B cell (primary cell): Measurements from ENCODE around the gene CEBPB. TPM values are rescaled to one million over a fixed set of nuclear protein-coding genes. Genes with fewer than 3 reads are reported as not detected.

ENCODE experiments used
- ATAC-seq: fragments of 200-7000 bp; cut with Tn5 transposase; one replicate; pipeline ENCODE4 v1.10.0; 2021; ENCODE audit warnings: low read depth, mild to moderate bottlenecking, moderate number of reproducible peaks, moderate library complexity
- CTCF ChIA-PET: fragments of 350-600 bp; sonication (Branson Sonifier 250); formaldehyde crosslinking; loops from one replicate; lab custom pipeline; 2021; ENCODE audit warnings: antibody characterized with exemption, inconsistent platforms; lab: Charles Lee
- POLR2A ChIA-PET: fragments of 350-600 bp; sonication (Branson Sonifier 250); formaldehyde crosslinking; loops from one replicate; lab custom pipeline; 2021; ENCODE audit warnings: antibody characterized with exemption; lab: Charles Lee
- DNase-seq: peaks from one replicate; pipeline ENCODE4 v3.0.0; 2013
- H2AFZ ChIP-seq: 2 replicates; pipeline ENCODE4 v1.6.1; 2012; ENCODE audit warnings: mild to moderate bottlenecking, low read depth, low read length; ENCODE audit not compliant: insufficient read depth, poor library complexity, severe bottlenecking
- H3K27ac ChIP-seq, 2 donors: 1 replicate in 1 of 2; 2 replicates in 1 of 2; pipeline ENCODE4 v1.5.1; 2012 to 2013; ENCODE audit warnings: low read length in 2 of 2, mild to moderate bottlenecking in 2 of 2, moderate library complexity in 1 of 2
- H3K27me3 ChIP-seq, 4 experiments: fragments of 200-600 bp in 1 of 4; sonication (generic) in 1 of 4; replicated peaks in 1 of 4; 1 replicate in 2 of 4; 2 replicates in 2 of 4; pipeline versions ENCODE4 v1.6.1 to v1.7.0; 2013 to 2016; ENCODE audit warnings: low read length in 3 of 4, mild to moderate bottlenecking in 2 of 4, mixed read lengths in 1 of 4, moderate library complexity in 1 of 4; ENCODE audit not compliant: insufficient read depth in 4 of 4, control insufficient read depth in 3 of 4; ENCODE audit errors: control extremely low read depth in 1 of 4
- H3K36me3 ChIP-seq, 2 experiments: replicated peaks in 1 of 2; 1 replicate in 1 of 2; 2 replicates in 1 of 2; pipeline versions ENCODE4 v1.6.1 to v1.7.1; 2013; ENCODE audit warnings: low read length in 1 of 2; ENCODE audit not compliant: insufficient read depth in 2 of 2, control insufficient read depth in 1 of 2; ENCODE audit errors: control extremely low read depth in 1 of 2, extremely low read depth in 1 of 2
- H3K4me1 ChIP-seq, 2 donors: fragments of 200-600 bp in 1 of 2; sonication (generic) in 1 of 2; 1 replicate in 1 of 2; 2 replicates in 1 of 2; pipeline versions ENCODE4 v1.5.1 to v1.6.1; 2013 to 2017; ENCODE audit warnings: low read length in 2 of 2; ENCODE audit not compliant: control insufficient read depth in 2 of 2, insufficient read depth in 2 of 2
- H3K4me2 ChIP-seq: replicated peaks from 2 replicates; pipeline ENCODE3; 2012; ENCODE audit warnings: mild to moderate bottlenecking, low read depth, low read length; ENCODE audit not compliant: poor library complexity, severe bottlenecking
- H3K4me3 ChIP-seq, 5 experiments: fragments of 200-600 bp in 1 of 5; sonication (generic) in 1 of 5; 1 replicate in 3 of 5; 2 replicates in 2 of 5; pipeline versions ENCODE4 v1.5.1 to v1.7.0; 2011 to 2016; ENCODE audit warnings: low read length in 4 of 5, mild to moderate bottlenecking in 4 of 5, low read depth in 2 of 5, control low read depth in 1 of 5, moderate library complexity in 1 of 5; ENCODE audit not compliant: insufficient read depth in 1 of 5; ENCODE audit errors: control extremely low read depth in 1 of 5, extremely low read depth in 1 of 5
- H3K79me2 ChIP-seq: fragments of 200-600 bp; sonication (generic); one replicate; pipeline ENCODE4 v1.6.0; 2016; ENCODE audit warnings: low read length; ENCODE audit not compliant: control insufficient read depth, insufficient read depth
- H3K9ac ChIP-seq: fragments of 200-600 bp; sonication (generic); 2 replicates; pipeline ENCODE4 v1.6.1; 2017; ENCODE audit warnings: mild to moderate bottlenecking, low read length, moderate library complexity
- H3K9me3 ChIP-seq, 3 donors: one replicate each; pipeline versions ENCODE4 v1.6.1 to v1.7.1; 2013; ENCODE audit warnings: low read length in 2 of 3; ENCODE audit not compliant: control insufficient read depth in 2 of 3, insufficient read depth in 1 of 3; ENCODE audit errors: control extremely low read depth in 1 of 3
- H4K20me1 ChIP-seq: 2 replicates; pipeline ENCODE4 v1.6.0; 2012; ENCODE audit warnings: mild to moderate bottlenecking, low read length; ENCODE audit not compliant: insufficient read depth, control insufficient read depth, poor library complexity, severe bottlenecking
- H3K27ac Mint-ChIP-seq: one replicate; pipeline ENCODE4 v1.8.0; 2021; ENCODE audit warnings: mixed read lengths
- H3K27me3 Mint-ChIP-seq: one replicate; pipeline ENCODE4 v1.8.0; 2021; ENCODE audit warnings: mixed read lengths
- H3K4me1 Mint-ChIP-seq: one replicate; pipeline ENCODE4 v1.8.0; 2021; ENCODE audit warnings: mixed read lengths
- H3K4me3 Mint-ChIP-seq: one replicate; pipeline ENCODE4 v1.8.0; 2021; ENCODE audit warnings: mixed read lengths
- H3K9me3 Mint-ChIP-seq: one replicate; pipeline ENCODE4 v1.8.0; 2022; ENCODE audit warnings: mixed read lengths; ENCODE audit not compliant: insufficient read depth
- EZH2 ChIP-seq: IDR thresholded peaks from 2 replicates; pipeline ENCODE4 v1.6.1; 2012; ENCODE audit warnings: borderline replicate concordance, low read depth, mild to moderate bottlenecking, moderate library complexity, low read length; ENCODE audit not compliant: insufficient read depth, poor library complexity, severe bottlenecking
- WGBS: methylation state at CpG from one replicate; pipeline ENCODE4 v1.1.5; 2013; ENCODE audit warnings: missing lambda C conversion rate; ENCODE audit not compliant: insufficient coverage; 5-methylcytosine and 5-hydroxymethylcytosine counted together
- intact Hi-C: fragments of 100-400 bp; cut with micrococcal nuclease; formaldehyde crosslinking; loops from one replicate; pipeline ENCODE4 v1.10.0; 2022
- polyA plus RNA-seq: library from polyadenylated mRNA; depleted of rRNA; stranded (reverse); fragments of >200 nt; gene quantifications from 2 replicates; pipeline ENCODE4 v1.2.3, GENCODE V29; 2012
- total RNA-seq, 2 donors: library from RNA; stranded (reverse); fragments of 120-200 nt in 1 of 2; gene quantifications; 1 replicate in 1 of 2; 2 replicates in 1 of 2; pipeline versions ENCODE4 v1.2.3 to v1.2.4, GENCODE V29; 2013 to 2022
- TF ChIP-seq, protein P1 (sequence below): fragments of 200-600 bp; IDR thresholded peaks from one replicate; pipeline ENCODE4 v1.8.0; 2022; ENCODE audit warnings: antibody characterized with exemption, mild to moderate bottlenecking

CEBPB gene
- total and polyA plus RNA-seq, 2 donors (not counting 1 experiment from before 2014, with no cell fraction given), result 25.8 to 28.7 TPM

DNA sequence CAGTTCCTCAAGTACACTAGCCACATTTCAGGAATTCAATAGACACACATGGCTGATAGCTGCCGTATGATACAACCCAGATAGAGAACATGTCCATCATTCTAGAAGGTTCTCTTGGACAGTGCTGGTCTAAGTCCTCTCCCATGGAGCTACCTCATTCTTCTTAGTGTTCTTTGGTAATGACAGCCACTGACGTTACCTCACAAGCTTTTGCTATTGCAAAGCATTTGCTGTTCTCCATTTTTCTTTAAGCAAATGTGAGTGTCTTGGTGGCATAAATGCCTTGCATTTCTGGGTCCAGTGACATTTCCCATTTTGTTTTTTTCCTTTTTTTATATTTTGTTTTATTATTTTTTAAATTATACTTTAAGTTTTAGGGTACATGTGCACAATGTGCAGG, 8.3 kb upstream of the CEBPB start:
- no peak for DNase-seq
- peaks cover 3% of the 10 kb centered on the region for H3K4me1 Mint-ChIP-seq
- ChIA-PET POLR2A (no interaction called here), CTCF (interaction anchor here (0.6 to 4.7 kb wide), 11 partner anchors 8 to 1226 kb away, joined by 3 to 57 read pairs (median 3); no protein-coding TSS in a partner anchor)
- Histone ChIP-seq H3K36me3 (no peaks in the 10 kb centered on the region), H4K20me1 (no peaks in the 10 kb centered on the region), H3K9me3 (no peaks in the 10 kb centered on the region), H3K4me3 (no peak overlapping the region), H3K27ac (no peak overlapping the region), H2AFZ (no peak overlapping the region), H3K27me3 (peaks cover 0 to 10% (median 4%) of the 10 kb centered on the region in 4 experiments), H3K4me1 (peaks cover 0 to 5% of the 10 kb centered on the region in 2 donors), H3K4me2 (no peak overlapping the region), H3K9ac (no peak overlapping the region), H3K79me2 (no peaks in the 10 kb centered on the region)
- H3K27ac Mint-ChIP-seq, result no peak overlapping the region
- intact Hi-C loops, result no loop called here
- TF ChIP-seq, protein P1, sequence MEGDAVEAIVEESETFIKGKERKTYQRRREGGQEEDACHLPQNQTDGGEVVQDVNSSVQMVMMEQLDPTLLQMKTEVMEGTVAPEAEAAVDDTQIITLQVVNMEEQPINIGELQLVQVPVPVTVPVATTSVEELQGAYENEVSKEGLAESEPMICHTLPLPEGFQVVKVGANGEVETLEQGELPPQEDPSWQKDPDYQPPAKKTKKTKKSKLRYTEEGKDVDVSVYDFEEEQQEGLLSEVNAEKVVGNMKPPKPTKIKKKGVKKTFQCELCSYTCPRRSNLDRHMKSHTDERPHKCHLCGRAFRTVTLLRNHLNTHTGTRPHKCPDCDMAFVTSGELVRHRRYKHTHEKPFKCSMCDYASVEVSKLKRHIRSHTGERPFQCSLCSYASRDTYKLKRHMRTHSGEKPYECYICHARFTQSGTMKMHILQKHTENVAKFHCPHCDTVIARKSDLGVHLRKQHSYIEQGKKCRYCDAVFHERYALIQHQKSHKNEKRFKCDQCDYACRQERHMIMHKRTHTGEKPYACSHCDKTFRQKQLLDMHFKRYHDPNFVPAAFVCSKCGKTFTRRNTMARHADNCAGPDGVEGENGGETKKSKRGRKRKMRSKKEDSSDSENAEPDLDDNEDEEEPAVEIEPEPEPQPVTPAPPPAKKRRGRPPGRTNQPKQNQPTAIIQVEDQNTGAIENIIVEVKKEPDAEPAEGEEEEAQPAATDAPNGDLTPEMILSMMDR, result no peak
- TF ChIP-seq EZH2, result no peak
- H3K27me3 Mint-ChIP-seq, result peaks cover 23% of the 10 kb centered on the region
- no peaks in the 10 kb centered on the region for H3K9me3 Mint-ChIP-seq
- 83% methylated on average over 1 of the region's 2 CpGs for WGBS
- H3K4me3 Mint-ChIP-seq, result no peak overlapping the region
- no peak for ATAC-seq

DNA sequence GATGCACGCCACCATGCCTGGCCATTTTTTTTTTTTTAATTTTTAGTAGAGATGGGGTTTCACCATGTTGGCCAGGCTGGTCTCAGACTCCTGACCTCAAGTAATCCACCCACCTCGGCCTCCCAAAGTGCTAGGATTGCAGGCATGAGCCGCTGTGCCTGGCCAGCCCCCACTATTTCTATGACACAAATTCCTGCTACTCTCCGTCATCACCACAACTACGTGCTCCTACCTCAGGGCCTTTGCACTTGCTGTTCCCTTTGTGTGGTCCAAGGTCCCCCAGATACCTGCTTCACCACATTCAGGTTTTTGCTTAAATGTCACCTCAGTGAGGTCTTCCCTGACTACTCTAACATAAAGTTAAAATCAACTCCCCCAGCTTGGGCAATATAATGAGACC, 5.2 kb upstream of the CEBPB start:
- Mint-ChIP-seq H3K9me3 (no peaks in the 10 kb centered on the region), H3K27me3 (peaks cover 23% of the 10 kb centered on the region), H3K4me1 (peaks cover 3% of the 10 kb centered on the region), H3K27ac (no peak overlapping the region), H3K4me3 (no peak overlapping the region)
- CTCF ChIA-PET, result interaction anchor here (0.7 to 7.6 kb wide), 16 partner anchors 8 to 565 kb away, joined by 3 to 95 read pairs (median 4); no protein-coding TSS in a partner anchor
- Histone ChIP-seq H3K79me2 (no peaks in the 10 kb centered on the region), H2AFZ (no peak overlapping the region), H3K27me3 (peaks cover 0 to 10% (median 4%) of the 10 kb centered on the region in 4 experiments), H3K36me3 (no peaks in the 10 kb centered on the region), H3K4me3 (no peak overlapping the region), H3K9me3 (peaks cover 0 to 2% (median 0%) of the 10 kb centered on the region in 3 donors), H4K20me1 (no peaks in the 10 kb centered on the region), H3K27ac (no peak overlapping the region), H3K9ac (no peak overlapping the region), H3K4me2 (no peak overlapping the region), H3K4me1 (peaks cover 0 to 8% of the 10 kb centered on the region in 2 donors)
- no peak for ATAC-seq
- intact Hi-C loops, result no loop called here
- POLR2A ChIA-PET, result no interaction called here
- TF ChIP-seq EZH2, result no peak
- TF ChIP-seq, protein P1, result no peak
- no peak for DNase-seq
- 91% methylated on average over 5 of the region's 5 CpGs for WGBS
